Stimulated activated CD4-positive, alpha-beta T cell treated with anti-CD3 and anti-CD28 coated beads, Interleukin-4, amount 100 ng/mL, for 48 hours (primary cell): ENCODE results near the gene RHOXF2.

Experiments
- DNase-seq, 2 donors: peaks; one replicate each; pipeline ENCODE4 v3.0.0-alpha.2; 2020; ENCODE audit warnings: low read depth in 2 of 2

RHOXF2 gene

GRCh38 chrX:120200851-120201250 is 42.4 kb downstream of the RHOXF2 start:
- DNase-seq: no peak

- no peak for DNase-seq
Observed at GRCh38 chrX:120205816-120206753, 47.7 kb downstream of the RHOXF2 start.

GRCh38 chrX:120207009-120207605 is 48.7 kb downstream of the RHOXF2 start:
- DNase-seq: no peak

- peak; percentile 28 to 44 for DNase-seq
Observed at GRCh38 chrX:120213438-120214265, 55.2 kb downstream of the RHOXF2 start.
